ENCODE data around the gene DCUN1D1. TPM values are rescaled to one million over a fixed set of nuclear protein-coding genes. Genes with fewer than 3 reads are reported as not detected.
A peak's percentile ranks its signal among the peaks of the same experiment; 100 is the strongest.

Gene DCUN1D1
- 21.9 and 26.2 TPM in 2 replicates for total RNA-seq

DNA sequence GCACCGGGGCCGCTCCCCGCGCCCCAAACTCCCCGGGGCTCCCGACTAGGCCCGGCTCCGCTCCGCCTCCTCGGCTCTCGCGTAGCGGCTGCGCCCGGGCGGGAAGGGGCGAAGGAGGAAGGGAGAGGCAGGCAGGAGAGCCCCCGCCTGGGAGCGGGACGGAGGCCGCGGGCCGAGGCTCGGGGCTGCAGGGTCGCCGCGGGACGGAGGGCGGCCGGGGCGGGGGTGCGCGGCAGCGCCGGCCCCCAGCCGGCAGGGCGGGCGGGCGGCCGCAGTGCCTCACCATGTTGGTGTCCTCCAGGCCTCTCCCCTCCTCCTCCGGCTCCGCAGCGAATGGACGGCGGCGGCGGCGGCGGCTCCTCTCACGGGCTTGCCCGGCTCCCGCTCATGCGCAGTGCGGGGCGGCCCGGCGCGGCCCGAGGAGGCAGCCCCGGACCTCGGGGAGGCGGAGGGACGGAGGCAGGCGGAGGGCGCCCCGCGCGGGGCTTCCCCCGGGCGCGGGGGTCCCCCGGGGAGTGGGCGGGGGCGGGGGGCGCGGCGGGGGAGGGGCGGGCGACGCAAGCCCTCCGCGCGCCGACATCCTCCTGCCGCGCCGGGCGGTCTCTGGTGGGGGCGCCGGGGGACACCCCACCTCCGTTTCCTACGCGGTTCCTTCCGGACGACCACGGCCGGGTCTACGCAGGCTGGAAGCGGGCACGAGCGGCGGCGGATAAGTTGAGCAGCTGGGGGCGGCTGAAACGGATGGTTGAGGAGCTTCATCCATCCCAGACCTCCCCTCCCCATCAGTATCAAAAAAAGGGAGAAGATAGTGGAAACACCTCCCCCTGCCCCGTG lies at the start of gene DCUN1D1:
Gene DCUN1D1 (minus strand): TSS at position 335 of the 834 bp plus-strand sequence. CDS start 49 bp downstream, at position 286.
- no peaks in the 10 kb centered on the region for H3K36me3 ChIP-seq (ENCODE audit: control insufficient read depth, insufficient read depth, low read length)
- TF ChIP-seq, protein P1, sequence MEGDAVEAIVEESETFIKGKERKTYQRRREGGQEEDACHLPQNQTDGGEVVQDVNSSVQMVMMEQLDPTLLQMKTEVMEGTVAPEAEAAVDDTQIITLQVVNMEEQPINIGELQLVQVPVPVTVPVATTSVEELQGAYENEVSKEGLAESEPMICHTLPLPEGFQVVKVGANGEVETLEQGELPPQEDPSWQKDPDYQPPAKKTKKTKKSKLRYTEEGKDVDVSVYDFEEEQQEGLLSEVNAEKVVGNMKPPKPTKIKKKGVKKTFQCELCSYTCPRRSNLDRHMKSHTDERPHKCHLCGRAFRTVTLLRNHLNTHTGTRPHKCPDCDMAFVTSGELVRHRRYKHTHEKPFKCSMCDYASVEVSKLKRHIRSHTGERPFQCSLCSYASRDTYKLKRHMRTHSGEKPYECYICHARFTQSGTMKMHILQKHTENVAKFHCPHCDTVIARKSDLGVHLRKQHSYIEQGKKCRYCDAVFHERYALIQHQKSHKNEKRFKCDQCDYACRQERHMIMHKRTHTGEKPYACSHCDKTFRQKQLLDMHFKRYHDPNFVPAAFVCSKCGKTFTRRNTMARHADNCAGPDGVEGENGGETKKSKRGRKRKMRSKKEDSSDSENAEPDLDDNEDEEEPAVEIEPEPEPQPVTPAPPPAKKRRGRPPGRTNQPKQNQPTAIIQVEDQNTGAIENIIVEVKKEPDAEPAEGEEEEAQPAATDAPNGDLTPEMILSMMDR (IDR thresholded peaks at IDR 0.05; ENCODE audit: insufficient read depth, low read length, poor library complexity, severe bottlenecking): no peak
- H3K27me3 ChIP-seq (ENCODE audit: control insufficient read depth, insufficient read depth, low read length): no peaks in the 10 kb centered on the region
- peak; percentile 31 for DNase-seq (ENCODE audit: low read depth)
- H3K4me3 ChIP-seq (ENCODE audit: low read depth, low read length): peak within 1 kb of the TSS; percentile 78

DNA sequence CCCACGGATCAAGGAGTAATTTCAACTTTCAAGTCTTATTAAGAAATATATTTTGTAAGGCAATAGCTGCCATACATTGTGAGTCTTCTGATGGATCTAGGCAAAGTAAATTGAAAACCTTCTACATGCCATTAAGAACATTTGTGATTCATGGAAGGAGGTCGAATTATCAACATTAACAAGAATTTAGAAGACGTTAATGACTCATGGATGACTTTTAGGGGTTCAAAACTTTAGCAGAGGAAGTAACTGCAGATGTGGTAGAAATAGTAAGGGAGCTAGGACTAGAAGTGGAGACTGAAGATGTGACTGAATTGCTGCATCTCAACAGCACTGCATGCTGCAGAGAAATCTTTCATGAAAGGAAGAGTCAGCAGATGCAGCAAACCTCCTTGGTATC lies 48.1 kb upstream of the DCUN1D1 start:
- H3K36me3 ChIP-seq (ENCODE audit: control insufficient read depth, insufficient read depth, low read length): no peaks in the 10 kb centered on the region
- no peaks in the 10 kb centered on the region for H3K27me3 ChIP-seq (ENCODE audit: control insufficient read depth, insufficient read depth, low read length)
- no peak overlapping the region for H3K4me3 ChIP-seq (ENCODE audit: low read depth, low read length)
- TF ChIP-seq, protein P1 (IDR thresholded peaks at IDR 0.05; ENCODE audit: insufficient read depth, low read length, poor library complexity, severe bottlenecking): no peak
- no peak for DNase-seq (ENCODE audit: low read depth)

DNA sequence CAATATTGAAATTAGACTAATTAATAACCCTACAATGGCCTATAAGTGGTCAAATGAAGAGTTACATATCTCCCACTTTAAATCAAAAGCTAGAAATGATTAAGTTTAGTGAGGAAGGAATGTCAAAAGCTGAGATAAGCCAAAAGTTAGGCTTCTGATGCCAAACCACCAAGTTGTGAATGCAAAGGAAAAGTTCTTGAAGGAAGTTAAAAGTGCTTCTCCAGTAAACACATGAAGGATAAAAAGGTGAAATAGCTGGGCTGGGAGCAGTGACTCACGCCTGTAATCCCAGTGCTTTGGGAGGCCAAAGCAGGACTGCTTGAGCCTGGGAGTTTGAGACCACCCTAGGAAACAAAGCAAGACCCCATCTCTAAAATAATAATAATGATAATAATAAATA lies 46.9 kb upstream of the DCUN1D1 start:
- no peaks in the 10 kb centered on the region for H3K36me3 ChIP-seq (ENCODE audit: control insufficient read depth, insufficient read depth, low read length)
- H3K4me3 ChIP-seq (ENCODE audit: low read depth, low read length): no peak overlapping the region
- DNase-seq (ENCODE audit: low read depth): no peak
- TF ChIP-seq, protein P1 (IDR thresholded peaks at IDR 0.05; ENCODE audit: insufficient read depth, low read length, poor library complexity, severe bottlenecking): no peak
- no peaks in the 10 kb centered on the region for H3K27me3 ChIP-seq (ENCODE audit: control insufficient read depth, insufficient read depth, low read length)

DNA sequence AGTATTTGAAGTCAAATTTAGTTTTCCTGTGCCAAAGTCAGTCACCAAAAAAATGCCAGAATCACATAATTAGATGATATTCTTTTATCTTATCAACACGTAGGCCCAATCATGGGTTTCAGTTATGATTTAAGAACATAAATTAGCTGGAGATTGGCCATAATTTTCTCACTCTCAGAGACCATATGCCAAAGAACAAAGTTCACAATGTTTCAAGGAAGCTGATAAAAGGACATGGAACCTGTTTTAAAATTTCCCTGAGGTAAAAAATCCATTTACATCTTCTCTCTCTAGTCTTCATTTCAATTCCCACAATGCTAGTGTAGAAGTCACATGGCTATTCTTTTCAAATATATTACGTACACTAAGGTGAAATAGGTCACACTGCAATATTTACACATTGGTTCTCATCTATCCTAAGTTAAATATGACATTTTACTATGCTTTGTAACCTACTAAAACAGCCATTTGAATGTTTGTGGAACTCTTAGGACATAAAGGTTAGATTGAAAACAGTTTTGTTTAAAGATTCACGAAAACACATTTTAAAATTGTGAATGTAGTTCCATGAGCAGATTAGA lies 42.7 kb upstream of the DCUN1D1 start:
- H3K36me3 ChIP-seq (ENCODE audit: control insufficient read depth, insufficient read depth, low read length): no peaks in the 10 kb centered on the region
- H3K27me3 ChIP-seq (ENCODE audit: control insufficient read depth, insufficient read depth, low read length): no peaks in the 10 kb centered on the region
- no peak overlapping the region for H3K4me3 ChIP-seq (ENCODE audit: low read depth, low read length)
- TF ChIP-seq, protein P1 (IDR thresholded peaks at IDR 0.05; ENCODE audit: insufficient read depth, low read length, poor library complexity, severe bottlenecking): no peak
- DNase-seq (ENCODE audit: low read depth): no peak

DNA sequence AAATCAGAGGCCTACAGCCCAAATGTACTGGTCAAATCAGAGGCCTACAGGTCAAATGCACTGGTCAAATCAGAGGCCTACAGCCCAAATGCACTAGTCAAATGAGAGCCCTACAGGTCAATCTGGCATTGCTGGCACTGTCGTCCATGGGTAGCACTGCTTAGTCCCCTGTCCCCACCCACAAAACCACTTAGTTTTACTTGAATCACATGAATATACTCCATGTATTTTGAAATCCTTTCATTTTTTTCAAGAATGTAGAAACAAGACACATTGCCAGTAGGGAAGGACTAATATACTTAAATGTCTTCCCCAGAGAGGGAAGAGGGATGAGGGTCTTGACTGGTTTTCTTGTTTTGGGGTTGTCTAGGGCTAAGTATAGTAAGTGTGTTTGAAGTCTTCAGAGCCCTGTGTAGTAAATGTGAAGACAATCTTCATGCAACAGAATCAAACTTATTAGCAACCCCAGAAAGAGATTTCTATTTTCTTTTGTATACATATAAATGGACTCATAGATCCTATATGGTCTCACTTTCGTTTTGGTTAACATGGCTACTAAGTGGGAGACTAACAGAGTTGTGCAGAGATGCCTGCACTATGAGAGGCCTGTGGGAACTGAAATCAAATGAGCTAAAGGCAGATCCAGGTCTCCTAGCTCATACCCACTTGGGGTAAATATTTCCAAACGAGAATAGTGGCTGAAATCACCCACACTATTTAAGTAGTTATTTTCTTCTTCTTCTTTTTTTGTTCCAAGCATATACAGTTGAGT lies 38.3 kb upstream of the DCUN1D1 start:
- no peaks in the 10 kb centered on the region for H3K27me3 ChIP-seq (ENCODE audit: control insufficient read depth, insufficient read depth, low read length)
- DNase-seq (ENCODE audit: low read depth): no peak
- H3K36me3 ChIP-seq (ENCODE audit: control insufficient read depth, insufficient read depth, low read length): no peaks in the 10 kb centered on the region
- TF ChIP-seq, protein P1 (IDR thresholded peaks at IDR 0.05; ENCODE audit: insufficient read depth, low read length, poor library complexity, severe bottlenecking): no peak
- no peak overlapping the region for H3K4me3 ChIP-seq (ENCODE audit: low read depth, low read length)

All from kidney epithelial cell (primary cell).